OCI-LY3 (cell line): ENCODE data around the gene PCYT1A.

Experiments used
- CTCF ChIP-seq: fragments of 200-600, 300-600 bp; sonication (generic); IDR thresholded peaks from 2 replicates; pipeline ENCODE4 v1.5.1; 2014; ENCODE audit warnings: antibody characterized with exemption, low read length, low read depth
- EZH2phosphoT487 ChIP-seq: fragments of 200-600 bp; shearing (Covaris generic); IDR thresholded peaks from 2 replicates; pipeline ENCODE4 v1.6.1; 2018; ENCODE audit warnings: antibody characterized with exemption, mixed run types, low read depth

- TF ChIP-seq CTCF = no peak
- no peak for TF ChIP-seq EZH2phosphoT487
Measured at GRCh38 chr3:196225763-196226364, 61.7 kb downstream of the PCYT1A start.
